ENCODE results near the gene AGAP3. TPM values are rescaled to one million over a fixed set of nuclear protein-coding genes. Genes with fewer than 3 reads are reported as not detected.

The AGAP3 gene
- total and polyA plus RNA-seq, 12 donors, result 40.2 to 93.4 (median 50.3) TPM

- no peak for ATAC-seq
- H3K36me3 ChIP-seq, result peaks cover 0 to 7% (median 0%) of the 10 kb centered on the region in 9 donors
Measured at GRCh38 chr7:151056283-151056665, 30.0 kb upstream of the AGAP3 start.

DNA sequence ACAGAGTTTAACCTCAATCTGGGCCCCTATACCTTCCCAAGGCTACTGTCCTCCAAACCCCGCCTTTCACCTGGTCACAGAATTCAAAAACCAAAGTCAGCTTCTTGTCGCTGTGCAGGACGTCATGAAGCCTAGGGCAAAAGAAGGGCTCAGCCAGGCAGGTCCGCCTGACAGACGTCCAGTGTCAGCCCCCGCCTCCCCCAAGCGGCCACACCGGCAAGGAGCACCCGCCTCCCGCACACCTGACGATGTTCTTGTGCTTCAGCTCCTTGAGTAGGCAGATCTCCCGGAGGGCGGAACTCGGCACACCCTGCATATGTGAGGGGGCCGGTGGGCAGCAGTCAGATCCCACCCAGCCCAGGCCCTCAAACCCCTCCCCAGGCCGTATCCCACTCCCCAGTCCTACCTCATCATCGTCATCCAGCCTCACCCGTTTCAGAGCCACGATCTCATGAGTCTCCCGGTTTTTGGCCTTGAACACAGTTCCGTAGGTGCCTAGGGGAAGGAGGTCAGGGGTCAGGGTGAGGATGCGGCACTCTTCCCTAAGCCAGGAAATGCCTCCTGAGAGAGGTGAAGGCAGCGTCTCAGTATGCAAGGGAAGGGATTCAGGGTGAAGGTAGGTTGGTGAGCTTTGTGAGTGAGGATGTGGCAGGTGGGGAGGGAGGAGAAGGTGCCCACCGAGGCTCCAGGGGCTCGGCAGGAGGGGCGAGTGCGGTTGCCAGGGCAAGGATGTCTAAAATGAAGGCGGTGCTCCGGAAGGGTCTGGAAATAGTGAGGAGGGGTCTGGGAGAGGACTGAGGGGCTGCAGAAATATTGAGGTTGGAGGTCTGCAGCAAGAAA, 29.4 kb upstream of the AGAP3 start:
- Histone ChIP-seq H3K4me1 (peaks cover 26 to 42% (median 38%) of the 10 kb centered on the region in 9 donors), H3K4me3 (peak overlapping the region; percentile 7 to 95 (median 74)), H3K27me3 (no peaks in the 10 kb centered on the region), H3K27ac (peak overlapping the region in 1 of 10 donors; percentile 98), H3K9me3 (no peaks in the 10 kb centered on the region), H3K36me3 (peaks cover 0 to 10% (median 0%) of the 10 kb centered on the region in 9 donors)
- intact Hi-C loops (cut with DNase I), result loop anchor here in 2 of 10 donors (2.0 to 10.0 kb wide), 2 partner anchors 26 to 58 kb away; no protein-coding TSS in a partner anchor
- WGBS, 2 donors, result 40 to 41% methylated on average over 29 of the region's 29 CpGs
- ATAC-seq (no peak), DNase-seq (no peak)
- no peak for TF ChIP-seq CTCF (IDR thresholded peaks at IDR 0.05)

More at GRCh38 chr7:151056283-151056665, 30.0 kb upstream of the AGAP3 start:
- Histone ChIP-seq H3K4me1 (peaks cover 22 to 40% (median 33%) of the 10 kb centered on the region in 9 donors), H3K9me3 (no peaks in the 10 kb centered on the region), H3K27ac (no peak overlapping the region), H3K27me3 (no peaks in the 10 kb centered on the region), H3K4me3 (no peak overlapping the region)
- intact Hi-C loops (cut with DNase I), result loop anchor here in 2 of 10 donors (2.0 to 10.0 kb wide), 2 partner anchors 25 to 59 kb away; no protein-coding TSS in a partner anchor
- 87 to 91% methylated on average over 6 of the region's 6 CpGs for WGBS, 2 donors
- DNase-seq, result no peak
- no peak for TF ChIP-seq CTCF (IDR thresholded peaks at IDR 0.05)

GRCh38 chr7:151057506-151057988, 28.7 kb upstream of the AGAP3 start, which contains the start of gene CDK5:
TSS of gene CDK5 (minus strand) at chr7:151057897. CDS start at chr7:151057848, 49 bp downstream.
- DNase-seq (no peak), ATAC-seq (peak in 5 of 8 donors; percentile 0 to 1 (median 1))
- H3K9me3 ChIP-seq, result no peaks in the 10 kb centered on the region
- H3K27me3 ChIP-seq, result no peaks in the 10 kb centered on the region
- intact Hi-C loops (cut with DNase I), result loop anchor here in 2 of 10 donors (2.0 to 10.0 kb wide), 2 partner anchors 27 to 57 kb away; no protein-coding TSS in a partner anchor
- peaks cover 30 to 49% (median 45%) of the 10 kb centered on the region in 9 donors for H3K4me1 ChIP-seq
- H3K27ac ChIP-seq, result peak within 1 kb of the TSS; percentile 94 to 98 (median 97)
- peaks cover 0 to 12% (median 0%) of the 10 kb centered on the region in 9 donors for H3K36me3 ChIP-seq
- WGBS, 2 donors, result 0 to 1% methylated on average over 30 of the region's 30 CpGs
- no peak for TF ChIP-seq CTCF (IDR thresholded peaks at IDR 0.05)
- H3K4me3 ChIP-seq, result peak within 1 kb of the TSS; percentile 22 to 95 (median 88)

Data from heart right ventricle (tissue), 16 donors.